Gastroesophageal sphincter (tissue), 4 donors: ENCODE measurements around the gene OMP. TPM values are rescaled to one million over a fixed set of nuclear protein-coding genes. Genes with fewer than 3 reads are reported as not detected.

ENCODE experiments used
- ATAC-seq: fragments of 150-250 bp; one replicate; pipeline ENCODE4 v1.9.1; 2016; ENCODE audit warnings: mild to moderate bottlenecking, moderate library complexity
- H3K27ac ChIP-seq, 4 donors: fragments of 200-600 bp; sonication (generic) in 3 of 4; 1 replicate in 3 of 4; 2 replicates in 1 of 4; pipeline ENCODE4 v1.5.1; 2016 to 2019
- H3K27me3 ChIP-seq: fragments of 200-600 bp; sonication (generic); one replicate; pipeline ENCODE4 v1.5.1; 2019
- H3K36me3 ChIP-seq, 2 donors: fragments of 200-600 bp; sonication (generic); one replicate each; pipeline ENCODE4 v1.5.1; 2019; ENCODE audit warnings: control low read depth in 1 of 2
- H3K4me1 ChIP-seq, 3 donors: fragments of 200-600 bp; sonication (generic); 1 replicate in 2 of 3; 2 replicates in 1 of 3; pipeline ENCODE4 v1.5.1; 2016 to 2019; ENCODE audit warnings: control low read depth in 2 of 3
- H3K4me3 ChIP-seq, 2 donors: fragments of 200-600 bp; sonication (generic); one replicate each; pipeline ENCODE4 v1.5.1; 2019; ENCODE audit warnings: mild to moderate bottlenecking in 1 of 2, moderate library complexity in 1 of 2
- H3K9me3 ChIP-seq, 3 donors: fragments of 200-600 bp; sonication (generic); one replicate each; pipeline ENCODE4 v1.5.1; 2017 to 2019; ENCODE audit warnings: control low read depth in 2 of 3
- EP300 ChIP-seq: sonication (generic); formaldehyde crosslinking; IDR thresholded peaks from one replicate; pipeline ENCODE4 v1.6.1; 2017; ENCODE audit warnings: antibody characterized with exemption, mild to moderate bottlenecking
- POLR2A ChIP-seq, 2 donors: fragments of 450-650 bp; IDR thresholded peaks; one replicate each; pipeline ENCODE4 v1.6.1; 2017; ENCODE audit warnings: antibody characterized with exemption in 2 of 2, mild to moderate bottlenecking in 2 of 2, moderate library complexity in 1 of 2
- POLR2AphosphoS5 ChIP-seq: sonication (generic); formaldehyde crosslinking; IDR thresholded peaks from one replicate; pipeline ENCODE4 v1.6.1; 2017; ENCODE audit warnings: antibody characterized with exemption
- WGBS, 2 donors: methylation state at CpG; one replicate each; pipeline ENCODE4 v1.1.5; 2018; ENCODE audit warnings: low coverage in 1 of 2; 5-methylcytosine and 5-hydroxymethylcytosine counted together
- total RNA-seq, 4 donors: library from RNA; depleted of rRNA; stranded (reverse); fragments of >200 nt; gene quantifications; one replicate each; pipeline ENCODE4 v1.1.0, GENCODE V29; 2016
- TF ChIP-seq, protein P1 (sequence below), 4 experiments: fragments of 200-600 bp in 2 of 4; fragments of 450-650 bp in 2 of 4; sonication (generic) in 1 of 4; IDR thresholded peaks; one replicate each; pipeline ENCODE4 v1.5.1; 2017 to 2019; ENCODE audit warnings: antibody characterized with exemption in 4 of 4, mild to moderate bottlenecking in 2 of 4, moderate library complexity in 2 of 4

Gene OMP
- total RNA-seq, 4 donors from 2014 or later = not detected

DNA sequence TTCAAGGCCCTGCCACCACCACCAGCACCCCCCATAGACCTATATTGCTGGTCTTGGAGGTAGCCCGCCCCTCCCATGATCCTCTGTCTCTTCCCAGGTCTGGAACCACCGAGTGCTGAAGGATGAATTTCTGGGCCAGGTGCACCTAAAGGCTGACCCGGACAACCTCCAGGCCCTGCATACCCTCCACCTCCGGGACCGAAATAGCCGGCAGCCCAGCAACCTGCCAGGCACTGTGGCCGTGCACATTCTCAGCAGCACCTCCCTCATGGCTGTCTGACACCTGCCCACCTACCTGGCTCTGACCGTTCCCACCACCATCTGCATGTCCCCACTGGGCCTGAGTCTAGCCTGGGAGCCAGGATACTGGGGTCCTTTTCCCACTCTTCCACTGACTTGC, 21.0 kb downstream of the OMP start:
- no peak overlapping the region for H3K4me3 ChIP-seq
- ATAC-seq = no peak
- TF ChIP-seq POLR2AphosphoS5 = no peak
- TF ChIP-seq, protein P1, sequence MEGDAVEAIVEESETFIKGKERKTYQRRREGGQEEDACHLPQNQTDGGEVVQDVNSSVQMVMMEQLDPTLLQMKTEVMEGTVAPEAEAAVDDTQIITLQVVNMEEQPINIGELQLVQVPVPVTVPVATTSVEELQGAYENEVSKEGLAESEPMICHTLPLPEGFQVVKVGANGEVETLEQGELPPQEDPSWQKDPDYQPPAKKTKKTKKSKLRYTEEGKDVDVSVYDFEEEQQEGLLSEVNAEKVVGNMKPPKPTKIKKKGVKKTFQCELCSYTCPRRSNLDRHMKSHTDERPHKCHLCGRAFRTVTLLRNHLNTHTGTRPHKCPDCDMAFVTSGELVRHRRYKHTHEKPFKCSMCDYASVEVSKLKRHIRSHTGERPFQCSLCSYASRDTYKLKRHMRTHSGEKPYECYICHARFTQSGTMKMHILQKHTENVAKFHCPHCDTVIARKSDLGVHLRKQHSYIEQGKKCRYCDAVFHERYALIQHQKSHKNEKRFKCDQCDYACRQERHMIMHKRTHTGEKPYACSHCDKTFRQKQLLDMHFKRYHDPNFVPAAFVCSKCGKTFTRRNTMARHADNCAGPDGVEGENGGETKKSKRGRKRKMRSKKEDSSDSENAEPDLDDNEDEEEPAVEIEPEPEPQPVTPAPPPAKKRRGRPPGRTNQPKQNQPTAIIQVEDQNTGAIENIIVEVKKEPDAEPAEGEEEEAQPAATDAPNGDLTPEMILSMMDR (IDR thresholded peaks at IDR 0.05) = no peak
- TF ChIP-seq EP300 = no peak
- TF ChIP-seq POLR2A (IDR thresholded peaks at IDR 0.05) = no peak
- H3K9me3 ChIP-seq = no peaks in the 10 kb centered on the region
- H3K27me3 ChIP-seq = peaks cover 14% of the 10 kb centered on the region
- H3K27ac ChIP-seq = no peak overlapping the region
- H3K36me3 ChIP-seq = peaks cover 0 to 54% of the 10 kb centered on the region in 2 donors
- 70 to 90% methylated on average over 2 to 7 of the region's 8 CpGs for WGBS, 2 donors
- H3K4me1 ChIP-seq = peaks cover 0 to 22% (median 4%) of the 10 kb centered on the region in 3 donors

DNA sequence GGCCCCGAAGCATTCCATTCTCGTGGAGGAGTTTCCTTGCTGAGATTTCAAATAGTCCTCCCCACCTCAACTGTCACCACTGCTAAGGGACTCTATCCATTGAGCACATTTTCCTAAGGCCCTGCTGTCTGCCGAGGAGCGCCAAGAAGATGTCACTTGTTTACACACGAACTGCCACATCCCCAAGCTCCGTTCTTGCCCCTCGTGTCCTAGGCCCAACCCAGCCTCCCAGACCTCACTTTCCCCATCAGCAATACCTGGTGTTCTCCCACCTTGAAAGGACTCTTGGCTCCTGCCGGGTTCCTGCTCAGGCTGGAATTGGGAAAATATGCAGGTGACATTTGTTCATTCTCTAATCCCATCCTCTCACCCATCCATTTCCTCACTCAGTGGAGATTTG, 21.4 kb downstream of the OMP start:
- no peak for ATAC-seq
- TF ChIP-seq POLR2A (IDR thresholded peaks at IDR 0.05) (no peak), EP300 (no peak), POLR2AphosphoS5 (no peak)
- TF ChIP-seq, protein P1 (IDR thresholded peaks at IDR 0.05) = no peak
- peaks cover 0 to 50% of the 10 kb centered on the region in 2 donors for H3K36me3 ChIP-seq
- peaks cover 0 to 22% (median 4%) of the 10 kb centered on the region in 3 donors for H3K4me1 ChIP-seq
- no peak overlapping the region for H3K27ac ChIP-seq
- no peak overlapping the region for H3K4me3 ChIP-seq
- peaks cover 14% of the 10 kb centered on the region for H3K27me3 ChIP-seq
- no peaks in the 10 kb centered on the region for H3K9me3 ChIP-seq
- 86 to 87% methylated on average over 5 to 8 of the region's 8 CpGs for WGBS, 2 donors

DNA sequence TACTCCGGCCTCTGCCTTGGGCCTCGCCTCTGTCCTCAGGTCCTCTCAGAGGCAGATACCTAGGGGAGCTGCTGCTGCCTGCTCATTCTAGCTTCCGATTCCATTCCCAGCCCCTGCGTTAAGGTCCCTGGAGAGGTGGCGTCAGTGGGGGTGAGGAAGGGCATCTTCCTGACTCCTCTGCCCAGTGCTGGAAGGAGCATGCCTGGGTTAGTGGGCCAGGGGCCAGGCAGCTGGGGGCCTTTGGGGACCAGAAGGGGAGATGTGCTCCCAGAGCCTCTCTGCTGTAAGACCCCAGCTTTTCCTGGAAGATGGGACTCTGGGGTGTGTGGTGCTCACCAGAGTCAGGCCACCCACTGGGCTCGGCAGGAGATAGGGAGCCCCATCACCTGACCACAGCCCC, 21.8 kb downstream of the OMP start:
- H3K27me3 ChIP-seq = peaks cover 14% of the 10 kb centered on the region
- H3K36me3 ChIP-seq = peaks cover 0 to 46% of the 10 kb centered on the region in 2 donors
- ATAC-seq = no peak
- peaks cover 0 to 22% (median 4%) of the 10 kb centered on the region in 3 donors for H3K4me1 ChIP-seq
- 100% methylated on average over 1 of the region's 6 CpGs; no CpG with 5 or more reads in 1 of the 2 donors for WGBS, 2 donors
- no peak overlapping the region for H3K27ac ChIP-seq
- H3K4me3 ChIP-seq = no peak overlapping the region
- no peaks in the 10 kb centered on the region for H3K9me3 ChIP-seq
- TF ChIP-seq POLR2AphosphoS5 (no peak), EP300 (no peak), POLR2A (IDR thresholded peaks at IDR 0.05) (no peak)
- TF ChIP-seq, protein P1 (IDR thresholded peaks at IDR 0.05) = no peak

DNA sequence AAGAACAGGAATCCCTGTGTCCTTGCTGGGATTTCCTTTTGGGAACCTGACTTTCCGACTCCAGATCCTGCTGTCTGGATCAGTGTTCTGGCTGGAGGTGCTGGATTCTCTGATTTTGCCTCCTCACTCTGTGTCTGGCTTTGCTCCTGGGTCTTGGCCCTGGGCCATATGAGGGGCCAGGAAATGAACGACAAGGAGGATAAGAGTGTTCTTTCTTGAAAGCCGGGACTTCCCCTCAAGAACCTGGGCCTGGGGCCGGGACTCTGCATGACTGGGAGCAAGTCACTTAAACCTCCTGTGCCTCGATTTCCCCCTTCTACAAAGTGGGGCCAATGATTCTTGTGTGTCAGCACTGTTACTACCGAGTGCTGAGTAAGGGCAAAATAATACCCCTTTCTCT, 22.6 kb downstream of the OMP start:
- H3K27ac ChIP-seq = no peak overlapping the region
- no peaks in the 10 kb centered on the region for H3K9me3 ChIP-seq
- H3K27me3 ChIP-seq = peaks cover 14% of the 10 kb centered on the region
- TF ChIP-seq, protein P1 (IDR thresholded peaks at IDR 0.05) = no peak
- TF ChIP-seq POLR2A (IDR thresholded peaks at IDR 0.05) = no peak
- no peak for TF ChIP-seq EP300
- TF ChIP-seq POLR2AphosphoS5 = no peak
- no peak for ATAC-seq
- H3K4me1 ChIP-seq = peaks cover 0 to 26% (median 4%) of the 10 kb centered on the region in 3 donors
- 41 to 67% methylated on average over 1 to 5 of the region's 6 CpGs for WGBS, 2 donors
- H3K4me3 ChIP-seq = no peak overlapping the region
- H3K36me3 ChIP-seq = peaks cover 0 to 38% of the 10 kb centered on the region in 2 donors

DNA sequence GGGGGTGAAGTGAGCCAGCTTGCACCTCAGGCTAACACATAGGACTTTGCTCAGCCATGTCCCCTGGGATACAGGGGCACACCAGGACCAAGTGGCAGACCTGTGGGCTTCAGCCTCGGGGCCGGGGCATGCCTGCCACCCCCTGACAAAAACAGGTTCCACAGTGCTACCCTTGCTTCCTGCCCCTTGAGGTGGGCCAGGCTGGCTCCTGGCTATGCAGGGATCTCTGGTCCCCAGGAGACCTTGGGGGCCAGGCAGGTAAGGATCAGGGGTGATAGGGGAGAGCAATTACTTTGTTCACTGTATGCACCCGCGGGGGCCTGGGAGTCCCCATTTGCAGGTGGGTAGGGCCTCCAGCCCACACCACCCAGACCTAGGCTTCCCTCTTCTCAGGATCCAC, 23.1 kb downstream of the OMP start:
- Histone ChIP-seq H3K27me3 (peaks cover 14% of the 10 kb centered on the region), H3K9me3 (no peaks in the 10 kb centered on the region), H3K36me3 (peaks cover 0 to 33% of the 10 kb centered on the region in 2 donors), H3K4me1 (peaks cover 0 to 31% (median 4%) of the 10 kb centered on the region in 3 donors), H3K27ac (no peak overlapping the region), H3K4me3 (no peak overlapping the region)
- ATAC-seq = no peak
- TF ChIP-seq EP300 = no peak
- no peak for TF ChIP-seq POLR2A (IDR thresholded peaks at IDR 0.05)
- TF ChIP-seq, protein P1 (IDR thresholded peaks at IDR 0.05) = no peak
- no peak for TF ChIP-seq POLR2AphosphoS5
- 0 to 56% methylated on average over 1 to 3 of the region's 4 CpGs for WGBS, 2 donors
